MM.1S (cell line): ENCODE results near the gene CYP1A1.

ENCODE experiments used
- DNase-seq: peaks from one replicate; pipeline ENCODE4 v3.0.0-alpha.2; 2015
- H2AFZ ChIP-seq: fragments of 300-600 bp; sonication (generic); 2 replicates; pipeline ENCODE4 v1.6.0; 2016; ENCODE audit warnings: antibody characterized with exemption, low read length
- H3F3A ChIP-seq: fragments of 300-600 bp; sonication (generic); 2 replicates; pipeline ENCODE4 v1.6.1; 2016; ENCODE audit warnings: mild to moderate bottlenecking, antibody characterized with exemption, low read length, moderate library complexity, mixed read lengths; ENCODE audit not compliant: insufficient read depth
- H3K27ac ChIP-seq: fragments of 300-600 bp; sonication (generic); 2 replicates; pipeline ENCODE4 v1.5.1; 2016; ENCODE audit warnings: mild to moderate bottlenecking, low read length
- H3K27me3 ChIP-seq: fragments of 300-600 bp; sonication (generic); replicated peaks from 2 replicates; pipeline ENCODE4 v1.6.0; 2016; ENCODE audit warnings: low read length; ENCODE audit not compliant: insufficient read depth
- H3K36me3 ChIP-seq: fragments of 300-600 bp; sonication (generic); replicated peaks from 2 replicates; pipeline ENCODE4 v1.6.1; 2016; ENCODE audit warnings: mild to moderate bottlenecking, low read length, mixed read lengths; ENCODE audit not compliant: insufficient read depth
- H3K4me1 ChIP-seq: fragments of 300-600 bp; sonication (generic); 2 replicates; pipeline ENCODE4 v1.6.1; 2016; ENCODE audit warnings: low read length, mixed read lengths
- H3K4me2 ChIP-seq: fragments of 300-600 bp; sonication (generic); 2 replicates; pipeline ENCODE4 v1.6.0; 2016; ENCODE audit warnings: low read depth, low read length
- H3K4me3 ChIP-seq: fragments of 300-600 bp; sonication (generic); 2 replicates; pipeline ENCODE4 v1.5.1; 2016; ENCODE audit warnings: low read length, mixed read lengths
- H3K79me2 ChIP-seq: fragments of 300-600 bp; sonication (generic); 2 replicates; pipeline ENCODE4 v1.6.1; 2016; ENCODE audit warnings: mixed run types, low read length, mixed read lengths
- H3K9ac ChIP-seq: fragments of 300-600 bp; sonication (generic); 2 replicates; pipeline ENCODE4 v1.6.1; 2016; ENCODE audit warnings: low read length, mixed read lengths
- H3K9me2 ChIP-seq: fragments of 300-600 bp; sonication (generic); replicated peaks from 2 replicates; pipeline ENCODE4 v1.6.1; 2016; ENCODE audit warnings: mild to moderate bottlenecking, low read length, mixed read lengths; ENCODE audit not compliant: insufficient read depth
- H3K9me3 ChIP-seq: fragments of 300-600 bp; sonication (generic); replicated peaks from 2 replicates; pipeline ENCODE4 v1.6.1; 2016; ENCODE audit warnings: mild to moderate bottlenecking, low read length, mixed read lengths; ENCODE audit not compliant: insufficient read depth
- H4K20me1 ChIP-seq: fragments of 300-600 bp; sonication (generic); 2 replicates; pipeline ENCODE4 v1.6.1; 2016; ENCODE audit warnings: mild to moderate bottlenecking, low read length, moderate library complexity, mixed read lengths; ENCODE audit not compliant: insufficient read depth
- CTCF ChIP-seq: fragments of 300-600 bp; sonication (generic); IDR thresholded peaks from 2 replicates; pipeline ENCODE4 v1.5.1; 2016; ENCODE audit warnings: antibody characterized with exemption, low read length, mixed read lengths
- EZH2 ChIP-seq: fragments of 300-600 bp; sonication (generic); optimal IDR thresholded peaks from 2 replicates; pipeline ENCODE3; 2017; ENCODE audit warnings: low read depth, mild to moderate bottlenecking, antibody characterized with exemption, low read length, mixed read lengths
- EZH2phosphoT487 ChIP-seq: fragments of 300-600 bp; sonication (generic); IDR thresholded peaks from 2 replicates; pipeline ENCODE4 v1.6.1; 2018; ENCODE audit warnings: antibody characterized with exemption, low read length

Gene CYP1A1

GRCh38 chr15:74723754-74724334, 1.5 kb downstream of the CYP1A1 start:
- Histone ChIP-seq H3K9me2 (no peaks in the 10 kb centered on the region), H3K27ac (no peak overlapping the region), H4K20me1 (no peaks in the 10 kb centered on the region), H3K79me2 (no peaks in the 10 kb centered on the region), H3K4me3 (no peak overlapping the region), H3K4me1 (peaks cover 3% of the 10 kb centered on the region; the same call in 1 of the 2 replicates), H2AFZ (no peak overlapping the region), H3K9me3 (no peaks in the 10 kb centered on the region), H3K4me2 (no peak overlapping the region), H3K36me3 (no peaks in the 10 kb centered on the region), H3K27me3 (peaks cover 30% of the 10 kb centered on the region), H3K9ac (no peak overlapping the region), H3F3A (no peaks in the 10 kb centered on the region)
- DNase-seq, result peak; percentile 34
- TF ChIP-seq CTCF, result no peak
- no peak for TF ChIP-seq EZH2phosphoT487
- no peak for TF ChIP-seq EZH2

- Histone ChIP-seq H3K4me1 (peaks cover 3% of the 10 kb centered on the region; the same call in 1 of the 2 replicates), H3K9ac (no peak overlapping the region), H4K20me1 (no peaks in the 10 kb centered on the region), H3F3A (no peaks in the 10 kb centered on the region), H3K36me3 (no peaks in the 10 kb centered on the region), H3K9me2 (no peaks in the 10 kb centered on the region), H3K9me3 (no peaks in the 10 kb centered on the region), H3K27ac (no peak overlapping the region), H3K4me3 (no peak overlapping the region), H3K27me3 (peaks cover 30% of the 10 kb centered on the region), H3K4me2 (no peak overlapping the region), H3K79me2 (no peaks in the 10 kb centered on the region), H2AFZ (no peak overlapping the region)
- no peak for DNase-seq
- no peak for TF ChIP-seq EZH2phosphoT487
- TF ChIP-seq CTCF, result no peak
- no peak for TF ChIP-seq EZH2
These were observed 2.1 kb downstream of the CYP1A1 start for GRCh38 chr15:74723187-74723586.

- TF ChIP-seq EZH2phosphoT487 (no peak), EZH2 (no peak), CTCF (no peak)
- Histone ChIP-seq H3K79me2 (no peaks in the 10 kb centered on the region), H3K9ac (no peak overlapping the region)
These were observed 2.7 kb downstream of the CYP1A1 start for GRCh38 chr15:74722591-74722990.

More at GRCh38 chr15:74722591-74722990, 2.7 kb downstream of the CYP1A1 start:
- no peak overlapping the region for H3K4me3 ChIP-seq
- peaks cover 3% of the 10 kb centered on the region; the same call in 1 of the 2 replicates for H3K4me1 ChIP-seq
- H3K27me3 ChIP-seq, result peaks cover 30% of the 10 kb centered on the region
- no peaks in the 10 kb centered on the region for H3F3A ChIP-seq
- no peak overlapping the region for H3K4me2 ChIP-seq
- no peaks in the 10 kb centered on the region for H3K36me3 ChIP-seq
- H3K9me3 ChIP-seq, result no peaks in the 10 kb centered on the region
- H3K27ac ChIP-seq, result no peak overlapping the region
- no peak for DNase-seq
- H4K20me1 ChIP-seq, result no peaks in the 10 kb centered on the region
- H2AFZ ChIP-seq, result no peak overlapping the region
- H3K9me2 ChIP-seq, result no peaks in the 10 kb centered on the region
